SK-N-SH (cell line): ENCODE results near the gene PAK1. TPM values are rescaled to one million over a fixed set of nuclear protein-coding genes. Genes with fewer than 3 reads are reported as not detected.

Source experiments
- CTCF ChIA-PET: fragments of 300-600, 350-600 bp; formaldehyde crosslinking; extraction: SDS; loops from one replicate; lab custom pipeline; 2021; lab: Yijun Ruan, JAX
- POLR2A ChIA-PET: fragments of 350-600 bp; sonication (Branson Sonifier 250); formaldehyde crosslinking; extraction: SDS; loops from one replicate; lab custom pipeline; 2020; ENCODE audit warnings: antibody characterized with exemption, inconsistent platforms; lab: Yijun Ruan, JAX
- DNase-seq: peaks from one replicate; pipeline ENCODE4 v3.0.0; 2012
- H2AFZ ChIP-seq: fragments of 200-600 bp; sonication (generic); 2 replicates; pipeline ENCODE4 v1.8.1; 2016; ENCODE audit warnings: antibody characterized with exemption, mild to moderate bottlenecking, low read depth
- H3F3A ChIP-seq: fragments of 200-600 bp; sonication (generic); replicated peaks from 2 replicates; pipeline ENCODE3; 2016; ENCODE audit warnings: antibody characterized with exemption, mild to moderate bottlenecking; ENCODE audit not compliant: insufficient read depth
- H3K27ac ChIP-seq, 2 experiments: fragments of 200-500 bp in 1 of 2; fragments of 200-600 bp in 1 of 2; sonication (Bioruptor generic) in 1 of 2; sonication (generic), shearing (Covaris generic) in 1 of 2; 2 replicates each; pipeline versions ENCODE4 v1.5.1 to v1.6.1; 2014 to 2016; ENCODE audit warnings: low read depth in 2 of 2, inconsistent platforms in 1 of 2, low read length in 1 of 2, mild to moderate bottlenecking in 1 of 2, mixed read lengths in 1 of 2
- H3K27me3 ChIP-seq: fragments of 200-600 bp; sonication (generic), shearing (Covaris generic); 2 replicates; pipeline ENCODE4 v1.6.1; 2016; ENCODE audit warnings: mixed run types; ENCODE audit not compliant: insufficient read depth
- H3K36me3 ChIP-seq, 2 experiments: fragments of 200-500 bp in 1 of 2; fragments of 200-600 bp in 1 of 2; sonication (Bioruptor generic) in 1 of 2; sonication (generic) in 1 of 2; replicated peaks in 1 of 2; 2 replicates each; pipeline versions ENCODE3 to v1.5.1; 2014 to 2016; ENCODE audit warnings: low read length in 1 of 2, mild to moderate bottlenecking in 1 of 2; ENCODE audit not compliant: insufficient read depth in 2 of 2, control insufficient read depth in 1 of 2
- H3K4me1 ChIP-seq, 2 experiments: fragments of 200-500 bp in 1 of 2; fragments of 200-600 bp in 1 of 2; sonication (Bioruptor generic) in 1 of 2; sonication (generic), shearing (Covaris generic) in 1 of 2; 2 replicates each; pipeline versions ENCODE4 v1.5.1 to v1.6.1; 2014 to 2016; ENCODE audit warnings: low read depth in 1 of 2, low read length in 1 of 2, mixed run types in 1 of 2; ENCODE audit not compliant: insufficient read depth in 2 of 2, control insufficient read depth in 1 of 2
- H3K4me2 ChIP-seq: fragments of 200-600 bp; sonication (generic), shearing (Covaris generic); 2 replicates; pipeline ENCODE4 v1.6.1; 2017; ENCODE audit warnings: mixed run types
- H3K4me3 ChIP-seq, 2 experiments: fragments of 200-500 bp in 1 of 2; fragments of 200-600 bp in 1 of 2; sonication (Bioruptor generic) in 1 of 2; sonication (generic), shearing (Covaris generic) in 1 of 2; 2 replicates each; pipeline versions ENCODE4 v1.5.1 to v1.8.1; 2014 to 2016; ENCODE audit warnings: low read depth in 2 of 2, inconsistent platforms in 1 of 2, low read length in 1 of 2, mild to moderate bottlenecking in 1 of 2, mixed read lengths in 1 of 2, moderate library complexity in 1 of 2
- H3K79me2 ChIP-seq: fragments of 200-600 bp; sonication (generic); 2 replicates; pipeline ENCODE4 v1.8.1; 2017; ENCODE audit warnings: mild to moderate bottlenecking; ENCODE audit not compliant: insufficient read depth
- H3K9ac ChIP-seq: fragments of 200-600 bp; sonication (generic); 2 replicates; pipeline ENCODE4 v1.6.1; 2017; ENCODE audit warnings: mixed run types
- H3K9me2 ChIP-seq: fragments of 200-600 bp; sonication (generic); 2 replicates; pipeline ENCODE4 v1.6.1; 2017; ENCODE audit warnings: mixed run types
- H3K9me3 ChIP-seq: fragments of 200-600 bp; sonication (generic); 2 replicates; pipeline ENCODE4 v1.6.1; 2017; ENCODE audit warnings: mixed run types, mild to moderate bottlenecking, moderate library complexity
- H4K20me1 ChIP-seq: fragments of 200-600 bp; sonication (generic); 2 replicates; pipeline ENCODE4 v1.6.1; 2017; ENCODE audit warnings: mild to moderate bottlenecking, mixed run types; ENCODE audit not compliant: insufficient read depth
- CHD2 ChIP-seq: fragments of 150-350 bp; IDR thresholded peaks from 2 replicates; pipeline ENCODE4 v1.6.1; 2018; ENCODE audit warnings: low read length; ENCODE audit not compliant: partially characterized antibody
- EP300 ChIP-seq, 2 experiments: IDR thresholded peaks; 2 replicates each; pipeline versions ENCODE4 v1.4.0 to v1.6.1; 2012; ENCODE audit warnings: borderline replicate concordance in 1 of 2, low read depth in 1 of 2, low read length in 1 of 2
- EZH2phosphoT487 ChIP-seq: fragments of 200-600 bp; sonication (generic); IDR thresholded peaks from 2 replicates; pipeline ENCODE4 v1.6.1; 2017; ENCODE audit warnings: low read depth, mixed run types, mild to moderate bottlenecking, antibody characterized with exemption, moderate library complexity, borderline replicate concordance
- FOXJ3 ChIP-seq: sonication (generic); formaldehyde crosslinking; IDR thresholded peaks from 2 replicates; pipeline ENCODE4 v1.5.1; 2020; ENCODE audit warnings: mild to moderate bottlenecking, missing genetic modification reagents
- FOXM1 ChIP-seq: IDR thresholded peaks from 2 replicates; pipeline ENCODE4 v1.4.0; 2012; ENCODE audit warnings: low read depth, mild to moderate bottlenecking
- GABPA ChIP-seq: IDR thresholded peaks from 2 replicates; pipeline ENCODE4 v1.4.0; 2012; ENCODE audit warnings: low read depth, mild to moderate bottlenecking
- MXI1 ChIP-seq: IDR thresholded peaks from 2 replicates; pipeline ENCODE4 v1.6.1; 2012; ENCODE audit warnings: mild to moderate bottlenecking, low read depth, low read length, improper control_type of control experiment
- NFIC ChIP-seq: IDR thresholded peaks from 2 replicates; pipeline ENCODE4 v1.4.0; 2012; ENCODE audit warnings: borderline replicate concordance
- NRF1 ChIP-seq: IDR thresholded peaks from 2 replicates; pipeline ENCODE4 v1.6.1; 2012; ENCODE audit warnings: low read depth, mild to moderate bottlenecking, low read length
- RAD21 ChIP-seq: IDR thresholded peaks from 2 replicates; pipeline ENCODE4 v1.6.1; 2012; ENCODE audit warnings: mild to moderate bottlenecking, low read length
- RFX5 ChIP-seq: IDR thresholded peaks from 2 replicates; pipeline ENCODE4 v1.6.1; 2012; ENCODE audit warnings: mild to moderate bottlenecking, improper control_type of control experiment, low read length
- RXRA ChIP-seq: IDR thresholded peaks from 2 replicates; pipeline ENCODE4 v1.4.0; 2012; ENCODE audit warnings: low read depth, mild to moderate bottlenecking, borderline replicate concordance
- SIN3A ChIP-seq: IDR thresholded peaks from 2 replicates; pipeline ENCODE4 v1.6.1; 2012; ENCODE audit warnings: low read depth, mild to moderate bottlenecking, low read length, moderate library complexity, borderline replicate concordance
- SMC3 ChIP-seq: IDR thresholded peaks from 2 replicates; pipeline ENCODE4 v1.6.1; 2012; ENCODE audit warnings: low read depth, low read length, improper control_type of control experiment
- TAF1 ChIP-seq: IDR thresholded peaks from 2 replicates; pipeline ENCODE4 v1.6.1; 2012; ENCODE audit warnings: low read depth, mild to moderate bottlenecking, low read length, moderate library complexity, borderline replicate concordance
- TCF12 ChIP-seq: IDR thresholded peaks from 2 replicates; pipeline ENCODE4 v1.4.0; 2012
- polyA plus RNA-seq, 3 experiments: library from polyadenylated mRNA; depleted of rRNA; stranded (reverse); fragments of >200 nt; gene quantifications; 2 replicates each; pipeline ENCODE4 v1.2.3, GENCODE V29; 2012
- TF ChIP-seq, protein P1 (sequence below): IDR thresholded peaks from 2 replicates; pipeline ENCODE4; 2012
- TF ChIP-seq, protein P2 (sequence below): fragments of 200-600 bp; sonication (generic); IDR thresholded peaks from 2 replicates; pipeline ENCODE4 v1.6.1; 2017; ENCODE audit warnings: antibody characterized with exemption, mild to moderate bottlenecking, moderate library complexity
- TF ChIP-seq, protein P3 (sequence below): IDR thresholded peaks from 2 replicates; pipeline ENCODE4 v1.4.0; 2012; ENCODE audit warnings: low read depth, borderline replicate concordance
- TF ChIP-seq, protein P4 (sequence below): IDR thresholded peaks from 2 replicates; pipeline ENCODE4 v1.4.0; 2012; ENCODE audit warnings: low read depth
- TF ChIP-seq, protein P5 (sequence below): IDR thresholded peaks from 2 replicates; pipeline ENCODE4 v1.6.1; 2012; ENCODE audit warnings: mild to moderate bottlenecking, low read depth, low read length, moderate library complexity

PAK1 gene
- polyA plus RNA-seq, 1 of the 3 experiments (the other 2 are of a cell fraction), result 17.9 TPM

DNA sequence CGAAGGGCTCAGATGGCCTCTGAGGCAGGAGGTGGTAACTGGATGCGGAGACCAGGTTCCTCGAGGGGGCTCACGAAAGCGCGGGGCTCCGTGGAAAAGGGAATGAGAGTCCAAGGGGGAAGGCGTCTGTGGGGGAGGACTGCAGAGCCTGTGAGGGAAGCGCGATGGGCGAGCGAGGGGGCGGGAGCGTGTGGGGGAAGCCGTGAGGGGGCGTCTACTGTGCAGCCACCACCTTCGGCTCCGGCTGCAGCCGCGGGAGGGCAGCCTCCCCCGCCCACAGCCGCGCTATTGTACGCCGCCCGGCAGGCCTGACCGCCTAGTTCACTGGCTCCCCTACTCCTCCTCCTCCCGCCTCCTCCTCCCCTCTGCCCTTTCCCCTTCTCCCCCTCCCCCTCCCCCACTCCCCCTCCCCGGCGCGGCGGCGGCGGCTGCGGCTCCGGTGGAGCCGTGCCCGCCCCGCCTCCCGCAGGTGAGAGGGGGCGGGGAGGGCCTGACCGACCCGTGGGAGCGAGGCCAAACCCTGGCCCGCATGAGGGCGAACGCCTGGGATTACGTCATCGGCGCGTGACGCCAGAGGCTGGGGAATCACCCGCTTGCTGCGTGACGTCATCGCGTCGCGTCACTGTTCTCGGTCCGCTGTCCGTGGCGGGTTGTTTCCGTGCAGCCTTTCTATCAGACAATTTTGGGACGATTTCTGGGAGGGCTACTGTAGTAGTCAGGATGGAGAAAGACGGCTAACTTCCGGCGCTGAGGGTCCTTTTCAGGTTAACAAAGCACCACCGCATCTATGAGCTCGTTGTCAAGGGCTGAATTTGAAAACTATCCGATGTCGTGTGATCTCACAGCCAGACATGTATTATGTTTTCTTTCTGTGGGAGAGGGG lies at the start of gene PAK1 (continued):
- TF ChIP-seq, protein P1, sequence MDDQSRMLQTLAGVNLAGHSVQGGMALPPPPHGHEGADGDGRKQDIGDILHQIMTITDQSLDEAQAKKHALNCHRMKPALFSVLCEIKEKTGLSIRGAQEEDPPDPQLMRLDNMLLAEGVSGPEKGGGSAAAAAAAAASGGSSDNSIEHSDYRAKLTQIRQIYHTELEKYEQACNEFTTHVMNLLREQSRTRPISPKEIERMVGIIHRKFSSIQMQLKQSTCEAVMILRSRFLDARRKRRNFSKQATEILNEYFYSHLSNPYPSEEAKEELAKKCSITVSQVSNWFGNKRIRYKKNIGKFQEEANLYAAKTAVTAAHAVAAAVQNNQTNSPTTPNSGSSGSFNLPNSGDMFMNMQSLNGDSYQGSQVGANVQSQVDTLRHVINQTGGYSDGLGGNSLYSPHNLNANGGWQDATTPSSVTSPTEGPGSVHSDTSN, result no peak
- TF ChIP-seq NFIC, result no peak
- no peak for TF ChIP-seq FOXJ3 (CRISPR knock-in tag)
- no peak for TF ChIP-seq GABPA
- TF ChIP-seq TAF1, result no peak; the same call in 1 of the 2 replicates
- no peak for TF ChIP-seq NRF1
- no peak for TF ChIP-seq SIN3A
- TF ChIP-seq, protein P2, sequence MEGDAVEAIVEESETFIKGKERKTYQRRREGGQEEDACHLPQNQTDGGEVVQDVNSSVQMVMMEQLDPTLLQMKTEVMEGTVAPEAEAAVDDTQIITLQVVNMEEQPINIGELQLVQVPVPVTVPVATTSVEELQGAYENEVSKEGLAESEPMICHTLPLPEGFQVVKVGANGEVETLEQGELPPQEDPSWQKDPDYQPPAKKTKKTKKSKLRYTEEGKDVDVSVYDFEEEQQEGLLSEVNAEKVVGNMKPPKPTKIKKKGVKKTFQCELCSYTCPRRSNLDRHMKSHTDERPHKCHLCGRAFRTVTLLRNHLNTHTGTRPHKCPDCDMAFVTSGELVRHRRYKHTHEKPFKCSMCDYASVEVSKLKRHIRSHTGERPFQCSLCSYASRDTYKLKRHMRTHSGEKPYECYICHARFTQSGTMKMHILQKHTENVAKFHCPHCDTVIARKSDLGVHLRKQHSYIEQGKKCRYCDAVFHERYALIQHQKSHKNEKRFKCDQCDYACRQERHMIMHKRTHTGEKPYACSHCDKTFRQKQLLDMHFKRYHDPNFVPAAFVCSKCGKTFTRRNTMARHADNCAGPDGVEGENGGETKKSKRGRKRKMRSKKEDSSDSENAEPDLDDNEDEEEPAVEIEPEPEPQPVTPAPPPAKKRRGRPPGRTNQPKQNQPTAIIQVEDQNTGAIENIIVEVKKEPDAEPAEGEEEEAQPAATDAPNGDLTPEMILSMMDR, result peak; percentile 31

DNA sequence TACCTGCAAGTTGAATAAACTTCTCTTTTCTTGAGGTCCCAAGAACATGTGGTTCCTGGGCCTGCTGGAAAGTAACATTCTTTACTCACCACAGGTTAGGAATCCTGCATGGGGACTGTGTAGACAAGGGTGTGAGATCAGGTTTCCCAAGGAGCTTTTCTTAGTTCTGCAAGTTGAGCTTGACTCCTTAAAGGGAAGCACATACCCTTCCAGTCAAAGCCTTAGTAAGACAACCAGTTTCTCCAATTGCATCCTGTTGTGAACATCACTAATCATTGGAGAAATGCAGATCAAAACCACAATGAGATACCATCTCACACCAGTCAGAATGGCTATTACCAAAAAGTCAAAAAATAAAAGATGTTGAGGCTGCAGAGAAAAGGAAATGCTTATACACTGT lies 48.3 kb upstream of the PAK1 start:
- Histone ChIP-seq H3K9ac (no peak overlapping the region), H2AFZ (no peak overlapping the region), H3K79me2 (no peaks in the 10 kb centered on the region), H3K4me3 (no peak overlapping the region), H3K4me1 (no peaks in the 10 kb centered on the region), H3K9me2 (no peaks in the 10 kb centered on the region), H3K36me3 (no peaks in the 10 kb centered on the region), H3F3A (no peaks in the 10 kb centered on the region), H3K4me2 (no peak overlapping the region), H3K27me3 (no peaks in the 10 kb centered on the region), H3K9me3 (no peaks in the 10 kb centered on the region), H4K20me1 (no peaks in the 10 kb centered on the region), H3K27ac (no peak overlapping the region)
- POLR2A ChIA-PET, result no interaction called here
- DNase-seq, result no peak
- CTCF ChIA-PET, result no interaction called here
- TF ChIP-seq CHD2 (no peak), NFIC (peak; percentile 34; the same call in 1 of the 2 replicates), EZH2phosphoT487 (no peak), RAD21 (no peak), EP300 (IDR thresholded peaks at IDR 0.05; ENCODE audit: borderline replicate concordance in 1 of 2, low read depth in 1 of 2, low read length in 1 of 2) (peak in 1 of 2 experiments; percentile 22; a peak in 1 of 4 replicates), TCF12 (peak; percentile 70), RXRA (no peak), MXI1 (no peak), SMC3 (no peak), RFX5 (no peak), FOXM1 (no peak)
- TF ChIP-seq, protein P3, sequence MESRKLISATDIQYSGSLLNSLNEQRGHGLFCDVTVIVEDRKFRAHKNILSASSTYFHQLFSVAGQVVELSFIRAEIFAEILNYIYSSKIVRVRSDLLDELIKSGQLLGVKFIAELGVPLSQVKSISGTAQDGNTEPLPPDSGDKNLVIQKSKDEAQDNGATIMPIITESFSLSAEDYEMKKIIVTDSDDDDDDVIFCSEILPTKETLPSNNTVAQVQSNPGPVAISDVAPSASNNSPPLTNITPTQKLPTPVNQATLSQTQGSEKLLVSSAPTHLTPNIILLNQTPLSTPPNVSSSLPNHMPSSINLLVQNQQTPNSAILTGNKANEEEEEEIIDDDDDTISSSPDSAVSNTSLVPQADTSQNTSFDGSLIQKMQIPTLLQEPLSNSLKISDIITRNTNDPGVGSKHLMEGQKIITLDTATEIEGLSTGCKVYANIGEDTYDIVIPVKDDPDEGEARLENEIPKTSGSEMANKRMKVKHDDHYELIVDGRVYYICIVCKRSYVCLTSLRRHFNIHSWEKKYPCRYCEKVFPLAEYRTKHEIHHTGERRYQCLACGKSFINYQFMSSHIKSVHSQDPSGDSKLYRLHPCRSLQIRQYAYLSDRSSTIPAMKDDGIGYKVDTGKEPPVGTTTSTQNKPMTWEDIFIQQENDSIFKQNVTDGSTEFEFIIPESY, result no peak
- TF ChIP-seq, protein P4, sequence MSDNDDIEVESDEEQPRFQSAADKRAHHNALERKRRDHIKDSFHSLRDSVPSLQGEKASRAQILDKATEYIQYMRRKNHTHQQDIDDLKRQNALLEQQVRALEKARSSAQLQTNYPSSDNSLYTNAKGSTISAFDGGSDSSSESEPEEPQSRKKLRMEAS, result no peak
- TF ChIP-seq, protein P1, result peak; percentile 69
- TF ChIP-seq, protein P5, sequence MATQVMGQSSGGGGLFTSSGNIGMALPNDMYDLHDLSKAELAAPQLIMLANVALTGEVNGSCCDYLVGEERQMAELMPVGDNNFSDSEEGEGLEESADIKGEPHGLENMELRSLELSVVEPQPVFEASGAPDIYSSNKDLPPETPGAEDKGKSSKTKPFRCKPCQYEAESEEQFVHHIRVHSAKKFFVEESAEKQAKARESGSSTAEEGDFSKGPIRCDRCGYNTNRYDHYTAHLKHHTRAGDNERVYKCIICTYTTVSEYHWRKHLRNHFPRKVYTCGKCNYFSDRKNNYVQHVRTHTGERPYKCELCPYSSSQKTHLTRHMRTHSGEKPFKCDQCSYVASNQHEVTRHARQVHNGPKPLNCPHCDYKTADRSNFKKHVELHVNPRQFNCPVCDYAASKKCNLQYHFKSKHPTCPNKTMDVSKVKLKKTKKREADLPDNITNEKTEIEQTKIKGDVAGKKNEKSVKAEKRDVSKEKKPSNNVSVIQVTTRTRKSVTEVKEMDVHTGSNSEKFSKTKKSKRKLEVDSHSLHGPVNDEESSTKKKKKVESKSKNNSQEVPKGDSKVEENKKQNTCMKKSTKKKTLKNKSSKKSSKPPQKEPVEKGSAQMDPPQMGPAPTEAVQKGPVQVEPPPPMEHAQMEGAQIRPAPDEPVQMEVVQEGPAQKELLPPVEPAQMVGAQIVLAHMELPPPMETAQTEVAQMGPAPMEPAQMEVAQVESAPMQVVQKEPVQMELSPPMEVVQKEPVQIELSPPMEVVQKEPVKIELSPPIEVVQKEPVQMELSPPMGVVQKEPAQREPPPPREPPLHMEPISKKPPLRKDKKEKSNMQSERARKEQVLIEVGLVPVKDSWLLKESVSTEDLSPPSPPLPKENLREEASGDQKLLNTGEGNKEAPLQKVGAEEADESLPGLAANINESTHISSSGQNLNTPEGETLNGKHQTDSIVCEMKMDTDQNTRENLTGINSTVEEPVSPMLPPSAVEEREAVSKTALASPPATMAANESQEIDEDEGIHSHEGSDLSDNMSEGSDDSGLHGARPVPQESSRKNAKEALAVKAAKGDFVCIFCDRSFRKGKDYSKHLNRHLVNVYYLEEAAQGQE, result no peak
